ENCODE data around the gene SRPK2. TPM values are rescaled to one million over a fixed set of nuclear protein-coding genes. Genes with fewer than 3 reads are reported as not detected.
"Not testable (repeated sequence)": the region's sequence is repeated elsewhere in the genome, so short reads cannot be mapped to it uniquely, and the experiment has no call there.

SRPK2 gene
- total RNA-seq, 1 donor from 2014 or later = 69.5 TPM

GRCh38 chr7:105199386-105199785 is 189.3 kb downstream of the SRPK2 start:
- H3K36me3 Mint-ChIP-seq (ENCODE audit: unreplicated experiment) = peaks cover 16% of the 10 kb centered on the region
- no peak overlapping the region for H3K4me3 Mint-ChIP-seq (ENCODE audit: unreplicated experiment)
- H3K27ac Mint-ChIP-seq (ENCODE audit: unreplicated experiment) = no peak overlapping the region
- H3K27me3 Mint-ChIP-seq (ENCODE audit: unreplicated experiment) = no peaks in the 10 kb centered on the region
- DNase-seq (ENCODE audit: extremely low spot score, unreplicated experiment) = no peak
- H3K9me3 Mint-ChIP-seq (ENCODE audit: unreplicated experiment) = no peaks in the 10 kb centered on the region
- peaks cover 34% of the 10 kb centered on the region for H3K4me1 Mint-ChIP-seq (ENCODE audit: unreplicated experiment)
- TF ChIP-seq CTCF (IDR thresholded peaks at IDR 0.05) = no peak

- Mint-ChIP-seq H3K4me1 (ENCODE audit: unreplicated experiment) (peaks cover 35% of the 10 kb centered on the region), H3K27me3 (ENCODE audit: unreplicated experiment) (no peaks in the 10 kb centered on the region), H3K9me3 (ENCODE audit: unreplicated experiment) (no peaks in the 10 kb centered on the region), H3K4me3 (ENCODE audit: unreplicated experiment) (no peak overlapping the region), H3K27ac (ENCODE audit: unreplicated experiment) (peak overlapping the region; percentile 69), H3K36me3 (ENCODE audit: unreplicated experiment) (peaks cover 17% of the 10 kb centered on the region)
- no peak for DNase-seq (ENCODE audit: extremely low spot score, unreplicated experiment)
- no peak for TF ChIP-seq CTCF (IDR thresholded peaks at IDR 0.05)
Observed at GRCh38 chr7:105198223-105198622, 190.5 kb downstream of the SRPK2 start.

- Mint-ChIP-seq H3K36me3 (ENCODE audit: unreplicated experiment) (peaks cover 22% of the 10 kb centered on the region), H3K9me3 (ENCODE audit: unreplicated experiment) (no peaks in the 10 kb centered on the region), H3K4me1 (ENCODE audit: unreplicated experiment) (peaks cover 31% of the 10 kb centered on the region), H3K27ac (ENCODE audit: unreplicated experiment) (no peak overlapping the region), H3K27me3 (ENCODE audit: unreplicated experiment) (no peaks in the 10 kb centered on the region), H3K4me3 (ENCODE audit: unreplicated experiment) (no peak overlapping the region)
- no peak for TF ChIP-seq CTCF (IDR thresholded peaks at IDR 0.05)
- DNase-seq (ENCODE audit: extremely low spot score, unreplicated experiment) = no peak
Observed at GRCh38 chr7:105196473-105196872, 192.2 kb downstream of the SRPK2 start.

- Mint-ChIP-seq H3K4me1 (ENCODE audit: unreplicated experiment) (peaks cover 31% of the 10 kb centered on the region), H3K4me3 (ENCODE audit: unreplicated experiment) (no peak overlapping the region), H3K27me3 (ENCODE audit: unreplicated experiment) (no peaks in the 10 kb centered on the region), H3K9me3 (ENCODE audit: unreplicated experiment) (no peaks in the 10 kb centered on the region), H3K36me3 (ENCODE audit: unreplicated experiment) (peaks cover 22% of the 10 kb centered on the region), H3K27ac (ENCODE audit: unreplicated experiment) (no peak overlapping the region)
- TF ChIP-seq CTCF (IDR thresholded peaks at IDR 0.05) = no peak
- no peak for DNase-seq (ENCODE audit: extremely low spot score, unreplicated experiment)
Observed at GRCh38 chr7:105195891-105196290, 192.8 kb downstream of the SRPK2 start.

GRCh38 chr7:105194959-105195358 is 193.8 kb downstream of the SRPK2 start:
- H3K36me3 Mint-ChIP-seq (ENCODE audit: unreplicated experiment) = peaks cover 16% of the 10 kb centered on the region
- DNase-seq (ENCODE audit: extremely low spot score, unreplicated experiment); H3K27ac Mint-ChIP-seq (ENCODE audit: unreplicated experiment); H3K4me3 Mint-ChIP-seq (ENCODE audit: unreplicated experiment); H3K27me3 Mint-ChIP-seq (ENCODE audit: unreplicated experiment); H3K9me3 Mint-ChIP-seq (ENCODE audit: unreplicated experiment): not testable (repeated sequence)
- peaks cover 31% of the 10 kb centered on the region for H3K4me1 Mint-ChIP-seq (ENCODE audit: unreplicated experiment)

GRCh38 chr7:105191331-105191730 is 197.4 kb downstream of the SRPK2 start:
- TF ChIP-seq CTCF (IDR thresholded peaks at IDR 0.05) = no peak
- H3K4me3 Mint-ChIP-seq (ENCODE audit: unreplicated experiment) = no peak overlapping the region
- H3K27me3 Mint-ChIP-seq (ENCODE audit: unreplicated experiment) = no peaks in the 10 kb centered on the region
- H3K4me1 Mint-ChIP-seq (ENCODE audit: unreplicated experiment) = peaks cover 20% of the 10 kb centered on the region
- no peak for DNase-seq (ENCODE audit: extremely low spot score, unreplicated experiment)
- H3K36me3 Mint-ChIP-seq (ENCODE audit: unreplicated experiment) = peaks cover 18% of the 10 kb centered on the region
- H3K27ac Mint-ChIP-seq (ENCODE audit: unreplicated experiment) = no peak overlapping the region
- no peaks in the 10 kb centered on the region for H3K9me3 Mint-ChIP-seq (ENCODE audit: unreplicated experiment)
